Measurements from ENCODE around the gene BTBD10. TPM values are rescaled to one million over a fixed set of nuclear protein-coding genes. Genes with fewer than 3 reads are reported as not detected.
A peak's percentile ranks its signal among the peaks of the same experiment; 100 is the strongest.

BTBD10 gene
- 32.2 TPM for polyA plus RNA-seq (2013, experiment 1 of 2; ENCODE audit: insufficient read length)
- polyA plus RNA-seq (2013, experiment 2 of 2; ENCODE audit: insufficient read length) = 34.3 TPM

DNA sequence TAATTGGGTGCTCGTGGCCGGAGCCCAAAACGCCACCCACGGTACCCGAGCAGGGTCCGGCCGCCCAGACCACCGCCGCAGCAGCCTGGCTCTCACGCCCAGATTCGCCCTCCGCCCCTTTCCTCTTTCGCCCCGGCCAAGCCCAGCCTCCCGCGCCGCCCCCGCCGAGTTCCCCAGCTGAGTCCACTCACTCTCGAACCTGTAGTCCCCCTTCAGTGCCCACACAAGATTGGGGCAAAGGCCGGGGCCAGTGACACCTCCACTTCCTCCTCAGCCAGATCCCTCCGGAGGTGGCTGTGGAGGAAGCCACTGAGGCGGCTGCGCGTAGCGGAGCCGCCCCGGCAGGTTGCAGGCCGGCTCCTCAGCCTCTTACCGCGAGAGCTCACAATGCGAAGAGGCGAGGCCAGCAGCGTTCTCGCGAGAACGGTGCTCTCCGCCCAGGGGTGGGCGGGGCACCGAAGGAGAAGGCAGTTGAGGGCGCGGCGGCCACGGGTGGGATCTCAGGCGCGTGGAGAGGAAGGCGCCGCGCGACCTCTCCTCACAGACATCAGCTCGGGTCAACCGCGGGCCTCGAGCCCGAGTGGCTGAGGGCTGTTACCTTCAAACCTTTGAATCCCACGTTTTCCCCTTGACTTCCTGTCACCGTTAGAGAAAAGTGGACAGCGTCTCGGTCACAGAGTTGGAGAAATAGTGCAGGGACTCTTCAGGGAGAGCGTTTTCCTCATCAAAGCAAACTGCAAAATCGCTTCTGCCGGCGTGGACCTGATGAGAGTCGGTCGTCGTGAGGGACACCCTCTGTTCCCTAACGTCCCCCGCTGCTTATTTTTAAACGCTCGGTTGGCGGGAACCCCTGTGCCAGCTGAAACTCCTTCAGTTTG lies at the start of gene BTBD10:
TSS of gene BTBD10 (minus strand) at position 322 of the 878 bp plus-strand sequence. CDS start 18,098 bp downstream, outside the sequence.
- peak; percentile 94 for DNase-seq

DNA sequence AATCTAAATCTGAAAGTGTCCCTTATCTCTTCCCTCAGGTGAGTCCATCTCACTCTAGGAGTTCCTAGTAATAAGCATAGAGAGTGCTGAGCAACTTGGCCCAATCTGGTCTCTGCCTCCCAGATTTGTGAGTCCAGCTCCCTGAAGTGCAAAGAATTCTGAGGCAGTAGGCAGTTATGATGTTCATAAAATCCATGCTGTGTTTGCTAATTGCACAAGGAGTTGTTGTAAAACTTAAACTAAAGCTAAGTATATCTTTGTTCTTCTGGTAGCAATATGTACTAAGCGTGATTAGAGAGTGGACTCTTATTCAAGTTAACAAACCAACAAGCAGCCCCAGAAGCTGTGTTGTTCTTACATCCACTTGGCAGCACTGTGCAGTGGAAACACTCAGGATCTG lies 40.4 kb upstream of the BTBD10 start:
- DNase-seq = no peak

DNA sequence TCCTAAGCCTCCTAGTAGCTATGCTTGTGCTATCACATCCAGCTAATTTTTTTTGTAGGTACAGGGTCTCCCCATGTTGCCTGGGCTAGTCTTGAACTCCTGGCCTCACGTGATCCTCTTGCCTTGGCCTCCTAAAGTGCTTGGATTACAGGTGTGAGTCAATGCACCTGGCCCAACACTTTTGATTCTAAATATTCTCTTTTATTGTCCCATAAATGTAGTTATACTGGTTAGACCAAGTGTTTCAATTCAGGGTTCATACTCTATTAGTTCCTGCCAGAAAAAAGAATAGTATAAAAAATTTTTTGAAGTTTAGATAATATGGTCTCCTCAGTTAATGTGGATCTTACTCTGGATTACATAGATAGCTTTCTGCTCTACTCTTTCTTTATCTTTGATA lies 39.5 kb upstream of the BTBD10 start:
- DNase-seq = no peak

DNA sequence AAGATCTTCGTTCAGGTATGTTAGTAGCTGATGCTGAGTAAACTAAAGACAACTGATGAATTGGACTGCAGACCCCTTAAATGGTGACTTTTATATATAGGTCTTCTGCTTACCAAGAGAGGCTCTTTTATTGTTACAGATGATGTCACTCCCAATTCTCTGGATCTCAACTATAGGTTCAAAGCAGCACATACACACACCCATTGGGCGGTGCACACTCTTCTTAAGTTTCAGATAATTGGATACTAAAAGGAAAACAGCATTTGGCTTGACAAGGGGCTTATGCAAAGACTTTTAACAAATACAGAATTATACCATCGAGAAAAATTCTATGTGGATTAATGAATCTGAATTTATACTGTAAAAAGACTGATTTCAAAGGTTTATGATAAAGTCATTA lies 32.9 kb upstream of the BTBD10 start, which contains the start of gene PTH:
TSS of gene PTH (minus strand) at position 69 of the 400 bp plus-strand sequence. CDS start 3,142 bp downstream, outside the sequence.
- no peak for DNase-seq

DNA sequence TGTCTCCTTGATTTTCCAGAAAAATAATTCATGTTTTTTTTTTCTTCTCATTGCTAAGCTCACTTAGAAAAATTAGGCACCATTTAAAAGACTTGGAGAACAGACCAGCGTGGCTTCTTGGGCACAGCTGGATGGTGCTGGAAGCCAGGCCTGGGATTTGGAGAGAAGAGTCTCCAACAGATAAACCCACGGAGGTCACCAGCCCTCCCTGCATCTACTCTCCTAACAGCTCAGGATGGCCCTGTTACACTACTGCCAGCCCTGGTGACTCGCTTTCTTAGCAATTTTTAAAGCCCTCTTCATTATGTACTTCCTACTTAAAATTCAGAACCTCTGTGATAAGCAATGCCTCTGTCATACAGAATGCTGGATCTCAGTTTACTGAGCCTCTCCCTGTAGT lies 31.0 kb upstream of the BTBD10 start:
- DNase-seq = no peak

DNA sequence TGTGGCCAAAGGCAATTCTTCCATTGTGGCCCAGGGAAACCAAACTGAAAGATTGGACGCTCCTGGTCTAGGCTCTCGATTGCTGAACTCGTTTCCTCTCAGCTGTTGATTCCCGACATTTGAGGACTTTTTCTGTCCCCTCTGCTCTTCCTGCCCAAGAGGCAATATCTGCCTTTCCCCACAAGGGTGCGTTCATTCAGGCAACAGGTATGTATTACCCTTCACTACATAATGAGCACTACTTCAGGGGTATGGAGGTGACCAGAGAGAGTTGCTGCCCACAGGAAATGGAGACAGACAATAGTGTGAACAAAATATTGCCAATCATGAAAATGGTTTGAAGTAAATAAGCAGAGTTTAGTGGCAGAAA lies 24.6 kb upstream of the BTBD10 start:
- DNase-seq = no peak

DNA sequence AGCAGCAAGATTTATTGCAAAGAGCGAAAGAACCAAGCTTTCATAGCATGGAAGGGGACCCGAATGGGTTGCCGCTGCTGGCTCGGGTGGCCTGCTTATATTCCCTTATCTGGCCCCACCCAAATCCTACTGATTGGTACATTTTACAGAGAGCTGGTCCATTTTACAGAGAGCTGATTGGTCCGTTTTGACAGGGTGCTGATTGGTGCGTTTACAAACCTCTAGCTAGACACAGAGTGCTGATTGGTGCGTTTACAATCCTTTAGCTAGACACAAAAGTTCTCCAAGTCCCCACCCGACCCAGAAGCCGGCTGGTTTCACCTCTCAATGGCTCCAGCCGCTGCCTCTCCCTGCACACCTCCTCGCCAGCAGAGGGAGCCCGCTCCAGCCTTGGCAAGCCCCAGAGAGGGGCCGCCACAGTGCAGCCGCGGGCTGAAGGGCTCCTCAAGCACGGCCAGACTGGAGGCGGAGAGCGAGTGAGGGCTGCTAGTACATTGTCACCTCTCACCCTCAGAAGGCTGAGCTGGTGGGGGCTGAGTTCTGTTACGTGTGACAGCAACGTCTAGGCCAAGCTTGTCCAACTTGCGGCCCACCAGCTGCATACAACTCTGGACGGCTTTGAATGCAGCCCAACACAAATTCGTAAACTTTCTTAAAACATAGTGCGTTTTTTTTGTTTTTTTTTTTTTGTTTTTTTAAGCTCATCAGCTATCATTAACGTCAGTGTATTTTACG lies 24.1 kb upstream of the BTBD10 start:
- peak; percentile 24 for DNase-seq

DNA sequence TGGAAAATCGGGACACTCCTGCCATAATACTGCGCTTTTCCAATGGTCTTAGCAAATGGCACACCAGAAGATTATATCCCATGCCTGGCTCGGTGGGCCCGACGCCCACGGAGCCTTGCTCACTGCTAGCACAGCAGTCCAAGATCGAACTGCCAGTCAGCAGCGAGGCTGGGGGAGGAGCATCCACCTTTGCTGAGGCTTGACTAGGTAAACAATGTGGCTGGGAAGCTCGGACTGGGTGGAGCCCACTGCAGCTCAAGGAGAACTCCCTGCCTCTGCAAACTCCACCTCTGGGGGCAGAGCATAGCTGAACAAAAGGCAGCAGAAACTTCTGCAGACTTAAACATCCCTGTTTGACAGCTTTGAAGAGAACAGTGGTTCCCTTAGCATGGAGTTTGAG lies 17.2 kb upstream of the BTBD10 start:
- no peak for DNase-seq

DNA sequence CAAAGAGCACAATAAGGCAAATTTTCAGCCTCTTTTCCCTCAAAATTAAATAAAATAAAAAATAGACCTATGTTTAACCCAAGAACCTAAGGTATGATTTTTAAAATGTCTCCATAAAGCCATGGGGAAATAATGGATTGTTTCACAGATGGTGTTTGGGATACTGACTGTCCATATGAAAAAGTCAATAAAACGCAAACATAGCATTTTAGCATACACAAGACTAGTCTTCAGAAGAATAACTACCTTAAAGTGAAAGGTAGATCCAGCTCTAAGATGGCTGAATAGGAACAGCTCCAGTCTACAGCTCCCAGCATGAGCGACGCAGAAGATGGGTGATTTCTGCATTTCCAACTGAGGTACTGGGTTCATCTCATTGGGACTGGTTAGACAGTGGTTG lies 16.7 kb upstream of the BTBD10 start:
- DNase-seq = no peak

DNA sequence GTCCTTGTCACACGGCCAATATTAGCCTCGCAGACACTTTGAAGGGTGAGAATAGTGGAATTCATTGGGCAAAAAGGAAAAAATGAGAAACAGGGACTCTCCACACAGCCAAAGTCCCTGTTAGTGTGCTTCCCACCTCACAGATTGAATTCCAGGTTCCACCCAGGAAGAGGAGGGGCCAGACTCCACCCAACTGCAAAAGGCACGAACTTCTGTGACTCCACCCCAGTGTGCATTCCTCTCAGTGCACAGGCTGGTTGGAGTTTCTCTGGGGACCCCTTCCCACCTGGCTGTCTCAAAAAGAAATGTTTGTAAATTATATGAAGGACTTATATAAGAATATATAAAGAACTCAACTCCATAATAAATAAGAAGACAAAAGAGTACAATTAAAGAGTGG lies 12.1 kb upstream of the BTBD10 start:
- no peak for DNase-seq

DNA sequence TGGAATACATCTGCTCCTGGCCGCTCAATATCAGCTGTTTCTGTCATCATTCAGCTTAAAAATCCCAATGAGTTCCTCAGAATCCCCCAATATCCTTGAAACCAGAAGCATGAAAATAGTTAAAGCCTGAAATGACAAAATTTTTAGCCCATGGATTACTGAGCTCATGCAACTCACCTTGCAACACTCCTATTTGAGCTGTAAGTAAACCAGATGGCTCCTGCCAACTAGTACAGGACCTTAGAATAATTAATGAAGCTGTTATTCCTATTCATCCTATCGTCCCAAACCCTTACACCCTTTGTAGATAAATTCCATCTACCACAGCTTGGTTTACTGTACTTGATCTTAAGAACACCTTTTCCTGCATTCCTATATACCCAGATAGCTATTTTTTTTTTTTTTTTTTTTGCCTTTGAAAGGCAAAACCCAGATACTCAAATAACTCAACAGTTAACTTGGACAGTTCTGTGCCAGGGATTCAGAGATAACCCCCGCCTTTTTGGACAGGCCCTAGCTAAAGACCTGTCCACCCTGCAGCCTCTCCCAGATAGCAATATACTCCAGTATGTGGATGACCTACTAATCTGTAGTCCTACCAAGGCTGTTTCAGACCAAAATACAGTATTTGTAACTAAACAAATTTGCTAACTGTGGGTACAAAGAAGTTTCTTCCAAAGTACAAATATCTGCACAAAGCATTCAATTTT lies 10.1 kb upstream of the BTBD10 start:
- no peak for DNase-seq

DNA sequence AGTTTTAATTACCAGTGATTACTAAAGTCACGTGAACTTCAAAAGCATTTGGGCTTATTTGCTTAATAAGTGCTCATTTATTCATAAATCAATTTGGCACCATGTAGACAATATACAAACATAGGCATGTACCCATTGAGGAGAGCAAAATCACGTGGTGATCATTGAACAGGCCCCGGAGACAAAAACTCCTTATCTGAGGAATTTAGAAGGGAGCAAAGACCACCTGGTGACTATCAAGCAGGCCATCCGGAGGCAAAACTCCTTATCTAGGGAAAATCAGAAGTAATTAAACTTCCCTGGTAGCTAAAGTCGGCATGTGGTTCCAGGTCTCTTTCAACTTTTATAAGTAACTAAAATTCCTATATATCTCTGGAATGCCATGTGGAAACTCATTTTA lies 5.7 kb upstream of the BTBD10 start:
- no peak for DNase-seq

DNA sequence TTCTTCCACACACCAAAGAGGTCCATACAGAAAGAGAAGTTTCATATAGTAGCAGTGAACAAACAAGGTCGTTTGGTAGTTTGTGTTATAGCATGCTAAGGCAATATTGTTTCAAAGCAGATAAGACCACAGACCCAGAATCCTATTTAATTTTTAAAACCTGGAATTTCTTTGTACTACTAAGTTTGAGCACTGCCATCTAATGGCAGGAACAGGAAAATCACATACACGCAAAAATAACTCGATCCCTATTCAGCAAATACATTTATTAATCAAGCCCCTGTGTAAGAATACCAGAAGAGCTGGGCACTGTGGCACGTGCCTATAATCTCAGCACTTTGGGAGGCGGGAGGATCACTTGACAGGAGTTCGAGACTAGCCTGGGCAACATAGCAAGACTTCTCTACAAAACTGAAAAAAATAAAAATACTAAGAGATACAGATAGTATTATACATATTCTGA lies 2.9 kb upstream of the BTBD10 start:
- peak; percentile 48 for DNase-seq

DNA sequence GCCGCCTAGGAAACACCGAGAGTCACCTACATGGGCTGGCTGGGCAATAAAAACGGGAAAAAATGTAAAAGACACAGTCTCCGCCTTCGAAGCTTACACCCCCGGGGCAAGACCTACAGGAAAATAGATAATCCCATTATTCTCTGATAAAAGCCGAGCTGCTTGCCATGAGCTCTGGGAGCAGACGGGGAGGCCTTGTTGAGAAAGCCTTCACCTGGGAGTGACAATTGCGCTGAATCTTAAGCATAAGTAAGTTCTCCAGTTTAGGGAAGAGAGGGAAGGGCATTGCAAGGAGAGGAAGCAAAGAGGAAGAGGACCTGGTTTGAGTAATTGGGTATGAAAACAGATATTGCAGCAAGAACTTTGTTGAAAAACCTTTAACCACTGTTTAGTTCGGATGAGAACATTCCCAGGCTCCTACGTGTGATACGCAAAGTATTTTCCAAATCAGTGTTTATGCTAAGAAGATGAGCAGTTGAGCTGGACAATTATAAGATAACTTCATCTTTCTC lies 813 bp upstream of the BTBD10 start:
- DNase-seq = no peak

DNA sequence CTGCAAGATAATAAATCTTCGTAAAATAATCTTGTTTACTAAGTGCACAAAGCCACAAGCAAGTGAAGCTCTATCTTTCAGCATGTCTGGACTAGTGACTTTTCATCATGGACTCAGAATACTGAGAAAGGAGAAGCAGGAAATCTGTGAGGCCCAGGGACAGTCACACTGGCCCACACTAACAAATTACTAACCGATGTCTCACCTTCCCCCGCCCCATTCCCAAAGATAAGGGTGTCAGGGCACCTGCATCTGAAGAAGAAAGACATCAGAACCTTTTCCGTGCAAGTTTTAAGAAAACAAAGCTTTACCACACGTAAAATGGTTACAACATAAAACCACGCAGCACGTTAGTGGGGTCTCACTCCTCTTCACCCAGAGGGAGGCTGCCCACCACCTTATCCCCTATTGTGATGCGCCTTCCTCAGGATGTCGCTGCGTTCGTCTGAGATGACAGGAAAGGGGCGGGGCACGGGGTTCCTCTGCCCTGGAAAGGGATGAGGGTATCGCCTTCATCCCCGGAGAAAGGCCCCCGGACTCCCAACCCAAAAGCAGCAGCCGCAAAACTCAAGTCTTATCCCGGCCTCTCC lies 616 bp downstream of the BTBD10 start:
- DNase-seq = peak; percentile 57

DNA sequence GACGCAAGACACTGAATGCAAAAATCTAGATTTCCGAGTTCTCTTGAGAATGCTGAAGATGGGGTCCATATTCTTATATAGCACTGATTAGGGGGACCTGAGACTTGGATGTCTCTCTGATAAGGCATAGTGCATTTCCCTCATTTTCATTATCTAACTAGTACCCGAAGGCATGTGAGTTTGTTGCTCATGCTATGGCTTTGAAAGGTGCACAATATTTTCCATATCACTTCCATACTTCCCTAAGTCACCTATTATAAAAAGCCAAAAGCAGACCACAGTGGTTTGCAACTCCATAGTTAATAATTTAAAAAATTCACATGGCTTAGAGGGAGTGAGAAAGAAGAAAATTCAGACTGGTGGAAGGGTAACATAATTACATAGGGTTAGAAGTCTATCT lies 1.7 kb downstream of the BTBD10 start:
- no peak for DNase-seq

DNA sequence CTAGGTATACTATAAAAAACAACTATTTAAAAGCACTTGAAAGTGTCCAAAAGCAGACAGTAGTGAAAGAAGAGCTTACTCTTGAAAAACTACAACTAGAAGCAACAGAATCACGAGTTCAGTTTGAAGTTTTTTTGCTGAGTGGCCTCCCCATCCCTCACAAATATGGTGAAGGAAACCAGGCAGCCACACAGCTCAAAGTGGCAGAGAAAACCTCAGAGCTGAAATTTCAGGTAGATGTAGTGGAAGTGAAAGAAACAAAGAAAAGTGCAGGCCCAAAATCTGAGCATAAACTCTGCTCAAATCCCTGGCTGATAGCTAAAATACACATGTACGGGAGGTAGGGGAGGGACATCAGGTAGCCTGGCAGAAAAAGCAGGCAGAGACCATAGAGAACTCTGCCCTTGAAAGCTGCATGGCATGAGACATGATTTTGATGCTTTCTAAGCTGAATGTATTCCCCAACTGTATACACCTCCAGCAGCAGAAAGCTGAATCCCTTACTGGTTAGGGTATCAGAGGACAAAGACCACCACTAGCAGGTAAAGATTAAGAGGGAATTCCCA lies 12.1 kb downstream of the BTBD10 start:
- DNase-seq = no peak

DNA sequence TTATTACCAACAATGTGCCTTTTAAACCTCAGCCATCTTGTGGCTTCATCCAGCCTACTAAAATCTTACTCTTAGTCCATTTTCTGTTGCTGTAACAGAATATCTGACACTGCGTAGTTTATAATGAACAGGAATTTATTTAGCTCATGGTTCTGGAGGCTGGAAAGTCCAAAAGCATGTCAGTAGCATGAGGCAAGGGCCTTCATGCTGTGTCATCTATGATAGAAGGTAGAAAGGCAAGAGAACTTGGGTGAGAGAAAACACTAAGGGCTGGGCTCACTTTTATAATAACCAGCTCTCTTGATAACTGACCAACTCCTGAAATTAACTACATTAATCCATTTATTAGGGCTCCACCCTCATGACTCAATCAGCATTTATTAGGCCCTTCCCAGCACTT lies 13.5 kb downstream of the BTBD10 start:
- no peak for DNase-seq

DNA sequence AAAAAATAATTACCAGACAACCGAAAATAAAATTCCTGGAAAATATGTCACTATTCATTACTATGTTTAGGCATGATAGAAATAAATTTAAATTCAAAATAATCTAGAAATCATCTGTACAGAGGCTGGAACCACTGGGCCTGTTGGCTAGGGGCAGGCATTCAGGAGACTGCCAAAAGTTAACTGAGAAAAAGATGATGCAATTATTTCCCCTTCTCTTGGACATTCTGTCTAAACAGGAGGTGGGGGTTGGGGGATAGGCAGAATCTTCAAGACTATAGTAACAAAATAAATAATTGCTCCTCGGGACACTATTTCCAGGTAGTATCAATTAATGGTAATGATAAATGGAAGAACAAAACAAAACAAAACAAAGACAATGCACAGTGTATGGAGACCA lies 14.1 kb downstream of the BTBD10 start:
- DNase-seq = peak; percentile 19

DNA sequence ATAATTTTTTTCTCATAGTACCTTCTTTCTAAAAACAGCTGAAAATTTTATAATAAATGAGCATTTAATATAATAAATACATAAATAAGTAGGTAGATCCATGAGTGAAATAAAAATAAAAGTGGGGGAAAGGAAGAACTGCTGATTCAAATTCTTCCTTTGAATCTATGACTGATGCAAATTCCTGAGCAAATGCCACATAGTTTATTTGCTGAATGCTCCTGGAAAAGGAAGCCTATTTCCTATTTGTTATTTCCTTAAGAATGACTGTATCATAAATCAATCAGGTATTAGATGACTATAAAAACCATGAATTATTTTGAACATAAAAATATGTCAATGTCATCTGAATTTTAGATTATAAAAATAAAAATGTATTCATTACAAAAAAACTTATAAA lies 16.6 kb downstream of the BTBD10 start:
- DNase-seq = peak; percentile 46

DNA sequence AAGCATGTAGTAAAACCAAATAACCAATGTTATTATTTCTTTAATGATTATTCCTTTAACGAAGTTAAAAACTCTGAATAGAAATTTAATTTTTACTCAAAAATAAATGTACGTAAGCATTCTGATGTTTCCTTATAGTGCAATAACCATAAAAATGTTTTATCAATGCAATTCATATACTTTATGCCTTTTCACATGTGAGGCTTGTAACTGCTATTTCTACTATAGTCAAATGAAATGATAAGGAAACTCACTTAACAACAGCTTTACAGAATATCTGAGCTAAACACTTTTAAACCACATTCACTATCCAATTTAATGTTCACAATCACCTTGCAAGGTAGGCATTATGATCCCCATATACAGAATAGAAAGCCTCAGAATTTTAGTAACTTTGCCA lies 17.4 kb downstream of the BTBD10 start:
- DNase-seq = no peak
